ENCODE measurements around the gene CNMD. TPM values are rescaled to one million over a fixed set of nuclear protein-coding genes. Genes with fewer than 3 reads are reported as not detected.

CNMD gene
- total and polyA plus RNA-seq, 2 of the 4 experiments (the other 2 are of a cell fraction) = not detected

DNA sequence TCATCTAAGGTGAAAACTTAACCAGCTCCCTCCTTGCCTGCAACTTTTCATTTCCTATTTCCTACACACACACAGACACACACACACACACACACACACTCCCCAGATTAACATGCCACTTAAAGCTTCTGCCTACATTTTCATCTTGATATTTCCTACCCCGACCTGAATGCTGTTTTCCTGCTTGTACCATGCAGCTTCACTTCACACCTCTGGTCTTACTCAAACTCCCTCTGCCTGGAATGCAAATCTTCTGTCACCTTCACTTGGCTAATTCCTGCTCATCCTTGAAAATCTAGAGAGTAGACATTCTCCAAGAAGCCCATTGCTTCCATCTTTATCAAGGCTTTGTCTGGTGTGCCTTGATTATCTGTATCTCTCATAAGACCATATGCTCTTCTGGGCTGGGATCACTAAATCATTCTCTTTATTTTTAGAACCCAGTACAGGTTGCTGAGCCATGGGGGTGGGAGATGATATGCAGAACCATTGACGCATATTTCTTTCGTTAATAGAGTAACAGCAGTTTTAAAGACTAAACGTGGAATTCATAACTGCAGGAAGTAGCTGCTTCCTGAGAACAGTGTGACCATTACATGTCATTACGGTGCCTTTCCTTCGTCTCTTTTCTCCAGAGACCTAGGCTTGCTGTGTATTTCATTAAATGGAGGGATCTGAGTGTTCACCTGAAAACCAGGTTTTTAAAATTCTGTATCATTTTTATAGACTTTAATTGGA is 37.7 kb downstream of the CNMD start:
- H4K8ac ChIP-seq (ENCODE audit: low read depth in 2 of 2, low read length in 2 of 2) = no peak overlapping the region
- no peak overlapping the region for H2AK5ac ChIP-seq (ENCODE audit: low read depth, low read length)
- no TSS peak for BruUV-seq (replicated peaks)
- no peak overlapping the region for H3K9ac ChIP-seq (ENCODE audit: low read depth, low read length)
- no peak overlapping the region for H3K4me2 ChIP-seq (ENCODE audit: low read depth, low read length)
- TF ChIP-seq NFE2L2 (IDR thresholded peaks at IDR 0.05; ENCODE audit: low read depth, low read length) = no peak
- TF ChIP-seq, protein P1, sequence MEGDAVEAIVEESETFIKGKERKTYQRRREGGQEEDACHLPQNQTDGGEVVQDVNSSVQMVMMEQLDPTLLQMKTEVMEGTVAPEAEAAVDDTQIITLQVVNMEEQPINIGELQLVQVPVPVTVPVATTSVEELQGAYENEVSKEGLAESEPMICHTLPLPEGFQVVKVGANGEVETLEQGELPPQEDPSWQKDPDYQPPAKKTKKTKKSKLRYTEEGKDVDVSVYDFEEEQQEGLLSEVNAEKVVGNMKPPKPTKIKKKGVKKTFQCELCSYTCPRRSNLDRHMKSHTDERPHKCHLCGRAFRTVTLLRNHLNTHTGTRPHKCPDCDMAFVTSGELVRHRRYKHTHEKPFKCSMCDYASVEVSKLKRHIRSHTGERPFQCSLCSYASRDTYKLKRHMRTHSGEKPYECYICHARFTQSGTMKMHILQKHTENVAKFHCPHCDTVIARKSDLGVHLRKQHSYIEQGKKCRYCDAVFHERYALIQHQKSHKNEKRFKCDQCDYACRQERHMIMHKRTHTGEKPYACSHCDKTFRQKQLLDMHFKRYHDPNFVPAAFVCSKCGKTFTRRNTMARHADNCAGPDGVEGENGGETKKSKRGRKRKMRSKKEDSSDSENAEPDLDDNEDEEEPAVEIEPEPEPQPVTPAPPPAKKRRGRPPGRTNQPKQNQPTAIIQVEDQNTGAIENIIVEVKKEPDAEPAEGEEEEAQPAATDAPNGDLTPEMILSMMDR (conservative IDR thresholded peaks at IDR 0.05; ENCODE audit: low read depth, low read length) = no peak
- TF ChIP-seq CHD1 (IDR thresholded peaks at IDR 0.05; ENCODE audit: low read depth, low read length) = no peak
- TF ChIP-seq, protein P2, sequence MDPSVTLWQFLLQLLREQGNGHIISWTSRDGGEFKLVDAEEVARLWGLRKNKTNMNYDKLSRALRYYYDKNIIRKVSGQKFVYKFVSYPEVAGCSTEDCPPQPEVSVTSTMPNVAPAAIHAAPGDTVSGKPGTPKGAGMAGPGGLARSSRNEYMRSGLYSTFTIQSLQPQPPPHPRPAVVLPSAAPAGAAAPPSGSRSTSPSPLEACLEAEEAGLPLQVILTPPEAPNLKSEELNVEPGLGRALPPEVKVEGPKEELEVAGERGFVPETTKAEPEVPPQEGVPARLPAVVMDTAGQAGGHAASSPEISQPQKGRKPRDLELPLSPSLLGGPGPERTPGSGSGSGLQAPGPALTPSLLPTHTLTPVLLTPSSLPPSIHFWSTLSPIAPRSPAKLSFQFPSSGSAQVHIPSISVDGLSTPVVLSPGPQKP (IDR thresholded peaks at IDR 0.05; ENCODE audit: borderline replicate concordance, low read depth, low read length) = no peak
- no peak for TF ChIP-seq RCOR1 (IDR thresholded peaks at IDR 0.05; ENCODE audit: insufficient replicate concordance, low read length)
- TF ChIP-seq MAZ (IDR thresholded peaks at IDR 0.05; ENCODE audit: borderline replicate concordance, low read depth, low read length) = no peak
- no peak for TF ChIP-seq RAD21 (IDR thresholded peaks at IDR 0.05; ENCODE audit: low read length)
- no peak for TF ChIP-seq BHLHE40 (IDR thresholded peaks at IDR 0.05; ENCODE audit: low read depth, low read length)
- no peak for TF ChIP-seq CEBPB (IDR thresholded peaks at IDR 0.05; ENCODE audit: low read depth, low read length)
- no peak for TF ChIP-seq MAFK (IDR thresholded peaks at IDR 0.05; ENCODE audit: low read depth, low read length)
- no peak for TF ChIP-seq RFX5 (IDR thresholded peaks at IDR 0.05; ENCODE audit: low read depth, low read length)
- no peak for TF ChIP-seq MXI1 (IDR thresholded peaks at IDR 0.05; ENCODE audit: borderline replicate concordance, low read depth, low read length)
- TF ChIP-seq FOS (IDR thresholded peaks at IDR 0.05; ENCODE audit: low read depth, low read length) = no peak
- TF ChIP-seq, protein P3, sequence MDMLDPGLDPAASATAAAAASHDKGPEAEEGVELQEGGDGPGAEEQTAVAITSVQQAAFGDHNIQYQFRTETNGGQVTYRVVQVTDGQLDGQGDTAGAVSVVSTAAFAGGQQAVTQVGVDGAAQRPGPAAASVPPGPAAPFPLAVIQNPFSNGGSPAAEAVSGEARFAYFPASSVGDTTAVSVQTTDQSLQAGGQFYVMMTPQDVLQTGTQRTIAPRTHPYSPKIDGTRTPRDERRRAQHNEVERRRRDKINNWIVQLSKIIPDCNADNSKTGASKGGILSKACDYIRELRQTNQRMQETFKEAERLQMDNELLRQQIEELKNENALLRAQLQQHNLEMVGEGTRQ (IDR thresholded peaks at IDR 0.05; ENCODE audit: low read depth, low read length) = no peak
- no peak for TF ChIP-seq SMC3 (IDR thresholded peaks at IDR 0.05; ENCODE audit: low read depth, low read length)
- no peak for TF ChIP-seq POLR2A (IDR thresholded peaks at IDR 0.05; ENCODE audit: low read depth, low read length)
- ATAC-seq (ENCODE audit: low read depth) (no peak), DNase-seq (no peak)
- H2BK120ac ChIP-seq (ENCODE audit: low read depth, low read length) = no peak overlapping the region
- H3K27ac ChIP-seq (ENCODE audit: insufficient read depth, low read length) = no peak overlapping the region
- no peaks in the 10 kb centered on the region for H3K4me1 ChIP-seq (ENCODE audit: control insufficient read depth, insufficient read depth, low read length)
- no peak overlapping the region for H4K5ac ChIP-seq (ENCODE audit: low read depth, low read length)
- no CpG with 5 or more reads among the region's 6 CpGs for WGBS, 2 experiments (ENCODE audit: extremely low coverage in 2 of 2, insufficient read length in 1 of 2)
- H2AFZ ChIP-seq (replicated peaks; ENCODE audit: low read length, poor library complexity) = no peak overlapping the region
- no peak overlapping the region for H3K18ac ChIP-seq (ENCODE audit: low read depth, low read length)
- in situ Hi-C loops (cut with MboI; ENCODE audit: low sequenced_read_pairs) = no loop called here
- H3K9me3 ChIP-seq (ENCODE audit: control insufficient read depth, insufficient read depth, low read length) = no peaks in the 10 kb centered on the region
- POLR2A ChIA-PET (ENCODE audit: unreplicated experiment) = no interaction called here
- H3K14ac ChIP-seq (replicated peaks; ENCODE audit: low read depth, low read length) = no peak overlapping the region
- peaks cover 3% of the 10 kb centered on the region; the same call in 1 of the 2 replicates for H3K36me3 ChIP-seq (ENCODE audit: control insufficient read depth, insufficient read depth, low read length)
- no peak overlapping the region for H2BK15ac ChIP-seq (ENCODE audit: low read depth, low read length)
- H3K9me1 ChIP-seq (ENCODE audit: insufficient read depth, low read length) = no peaks in the 10 kb centered on the region
- H3K23ac ChIP-seq (ENCODE audit: low read depth, low read length) = no peak overlapping the region
- no peak overlapping the region for H2BK5ac ChIP-seq (ENCODE audit: low read depth, low read length, poor library complexity, severe bottlenecking)
- no peaks in the 10 kb centered on the region for H3K79me1 ChIP-seq (ENCODE audit: low read depth in 1 of 2, low read length in 2 of 2)
- H3K56ac ChIP-seq (ENCODE audit: extremely low read depth, insufficient read depth, low read length) = no peak overlapping the region
- H4K20me1 ChIP-seq (ENCODE audit: insufficient read depth, low read length) = no peaks in the 10 kb centered on the region
- H3K27me3 ChIP-seq (ENCODE audit: control insufficient read depth, insufficient read depth, low read length) = no peaks in the 10 kb centered on the region
- H4K91ac ChIP-seq (ENCODE audit: insufficient read depth, low read depth, low read length) = no peak overlapping the region
- CTCF ChIA-PET = interaction anchor here (0.5 kb wide), 1 partner anchor 20 kb away, joined by 4 read pairs; no protein-coding TSS in a partner anchor
- no peak overlapping the region for H3K4ac ChIP-seq (ENCODE audit: low read depth, low read length)
- no peak overlapping the region for H2BK20ac ChIP-seq (ENCODE audit: low read depth, low read length)
- no peak overlapping the region for H2AK9ac ChIP-seq (replicated peaks; ENCODE audit: low read depth, low read length, poor library complexity)
- H3K4me3 ChIP-seq (ENCODE audit: insufficient read depth, low read depth, low read length) = no peak overlapping the region
- dilution Hi-C loops (cut with HindIII; ENCODE audit: low sequenced_read_pairs, unreplicated experiment) = no loop called here
- intact Hi-C loops (cut with micrococcal nuclease) = no loop called here
